CD4-positive, alpha-beta T cell treated with Interferon alpha-2 for 1 hour (primary cell): ENCODE data around the gene TSPEAR.
"Not testable (repeated sequence)": the region's sequence is repeated elsewhere in the genome, so short reads cannot be mapped to it uniquely, and the experiment has no call there.

Experiments used
- DNase-seq, 2 donors: peaks; one replicate each; pipeline ENCODE4 v3.0.0-alpha.2; 2020 to 2022

TSPEAR gene

DNA sequence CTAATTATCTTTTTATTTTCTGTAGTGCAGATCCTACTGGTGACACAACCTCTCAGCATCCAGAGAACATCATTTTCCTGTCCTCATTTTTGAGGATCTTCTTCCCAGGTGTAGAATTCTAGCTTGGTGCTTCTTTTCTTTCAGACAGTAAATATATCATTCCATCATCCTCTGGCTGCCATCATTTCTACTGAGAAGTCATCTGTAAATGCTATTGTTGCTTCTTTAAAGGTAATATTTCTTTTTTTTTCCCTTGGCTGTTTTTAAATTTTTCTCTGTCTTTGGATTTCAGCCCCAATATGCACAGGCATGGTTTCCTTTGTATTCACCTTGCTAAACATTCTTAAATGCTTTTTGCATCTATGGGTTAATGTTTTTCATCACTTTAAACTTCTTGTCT lies 87.8 kb downstream of the TSPEAR start:
- no peak for DNase-seq

DNA sequence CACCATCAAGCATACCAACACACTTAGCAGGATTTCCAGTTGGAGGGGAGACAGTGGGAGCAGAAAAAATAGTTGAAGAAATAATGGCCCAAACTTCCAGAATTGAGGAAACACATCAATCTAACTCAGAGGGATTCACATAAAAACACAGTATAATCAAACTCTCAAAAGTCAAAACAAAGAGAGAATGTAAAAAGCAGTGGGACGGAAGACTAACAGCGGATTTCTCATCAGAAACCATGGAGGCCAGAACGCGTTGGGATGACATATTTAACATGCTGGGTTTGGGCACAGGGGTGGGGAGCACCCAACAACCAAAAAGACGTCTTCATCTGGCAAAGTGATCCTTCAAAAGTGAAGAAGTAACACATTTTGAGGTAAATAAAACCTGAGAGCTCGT lies 91.5 kb downstream of the TSPEAR start:
- DNase-seq: no peak

GRCh38 chr21:44618909-44619308 lies 92.5 kb downstream of the TSPEAR start:
- DNase-seq: peak; percentile 59 to 75

GRCh38 chr21:44618504-44618903 lies 92.9 kb downstream of the TSPEAR start:
- peak in 1 of 2 donors; percentile 9 for DNase-seq

DNA sequence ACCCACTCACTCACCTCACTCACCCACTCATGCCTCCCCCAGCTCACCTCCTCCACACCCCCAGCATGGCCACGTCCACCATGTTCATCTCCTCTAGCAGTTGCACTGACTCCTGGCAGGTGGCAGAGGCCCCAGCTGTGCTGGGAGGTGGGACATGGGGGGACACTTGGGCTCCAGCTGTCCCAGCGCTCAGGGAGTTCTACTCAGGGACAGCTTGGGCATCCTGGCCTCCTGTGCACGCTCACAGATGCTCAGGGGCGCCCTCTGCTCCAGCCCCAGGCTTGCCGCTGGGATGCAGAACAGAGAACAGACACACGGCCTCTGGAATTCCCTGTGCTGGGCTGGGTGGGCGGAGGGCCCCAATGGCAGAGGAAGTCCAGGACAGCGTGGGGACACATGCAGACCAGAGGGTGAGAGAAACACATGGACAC lies 94.3 kb downstream of the TSPEAR start:
- DNase-seq: no peak

GRCh38 chr21:44616591-44616926 lies 94.8 kb downstream of the TSPEAR start:
- DNase-seq: no peak

DNA sequence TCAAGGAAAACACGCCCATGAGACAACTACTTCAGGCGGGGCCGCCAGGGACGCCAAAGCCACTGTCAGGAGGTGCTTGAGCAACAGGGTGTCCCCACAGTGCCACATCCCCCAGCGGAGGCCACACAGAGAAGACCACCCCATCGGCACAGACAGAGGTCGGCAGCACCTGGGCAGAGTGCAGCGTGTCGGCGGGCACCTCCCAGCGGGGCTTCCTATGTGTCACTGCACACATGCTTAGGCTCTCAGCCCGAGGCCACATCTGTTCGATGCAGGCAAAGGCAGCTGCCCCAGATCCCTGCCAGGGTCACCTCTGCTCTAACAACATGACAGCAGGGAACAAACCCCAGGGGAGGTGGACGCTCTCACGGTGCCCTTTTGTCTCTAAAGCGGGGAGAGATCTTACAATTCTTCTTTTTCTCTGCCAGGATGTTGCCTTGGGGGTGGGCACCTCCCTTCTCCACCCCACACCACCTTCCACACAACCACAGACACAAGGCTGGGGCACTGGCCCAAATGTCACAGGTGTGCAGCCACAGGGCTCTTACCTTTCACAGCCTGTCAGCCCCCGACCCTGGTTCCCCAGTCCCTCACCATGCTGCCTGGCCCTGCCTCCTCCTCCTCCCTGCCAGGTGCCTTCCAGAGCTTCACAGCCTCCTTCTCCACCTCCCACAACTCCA lies 95.3 kb downstream of the TSPEAR start:
- no peak for DNase-seq

- DNase-seq: no peak
These were observed 95.9 kb downstream of the TSPEAR start for GRCh38 chr21:44615466-44615865.

DNA sequence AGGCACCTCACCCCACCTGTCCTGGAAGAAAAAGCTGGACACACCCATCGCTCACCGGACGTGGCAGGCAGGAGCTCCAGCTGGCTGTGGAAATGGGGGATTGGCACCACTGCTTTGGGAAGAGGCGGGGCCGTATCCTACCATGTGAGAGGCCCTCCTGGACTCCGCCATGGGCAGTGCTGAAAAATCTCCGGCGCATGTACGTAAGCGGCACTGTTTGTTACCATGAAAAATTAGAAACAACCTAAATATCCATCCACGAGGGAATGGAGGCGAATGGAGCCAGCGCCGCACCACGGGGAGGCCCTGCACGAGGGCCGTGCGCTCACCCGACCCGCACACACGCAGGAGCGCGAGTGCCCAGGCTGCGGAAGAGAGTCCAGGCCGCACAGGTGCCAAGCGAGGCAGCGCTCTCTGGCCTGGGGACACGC lies 96.4 kb downstream of the TSPEAR start:
- DNase-seq: no peak

DNA sequence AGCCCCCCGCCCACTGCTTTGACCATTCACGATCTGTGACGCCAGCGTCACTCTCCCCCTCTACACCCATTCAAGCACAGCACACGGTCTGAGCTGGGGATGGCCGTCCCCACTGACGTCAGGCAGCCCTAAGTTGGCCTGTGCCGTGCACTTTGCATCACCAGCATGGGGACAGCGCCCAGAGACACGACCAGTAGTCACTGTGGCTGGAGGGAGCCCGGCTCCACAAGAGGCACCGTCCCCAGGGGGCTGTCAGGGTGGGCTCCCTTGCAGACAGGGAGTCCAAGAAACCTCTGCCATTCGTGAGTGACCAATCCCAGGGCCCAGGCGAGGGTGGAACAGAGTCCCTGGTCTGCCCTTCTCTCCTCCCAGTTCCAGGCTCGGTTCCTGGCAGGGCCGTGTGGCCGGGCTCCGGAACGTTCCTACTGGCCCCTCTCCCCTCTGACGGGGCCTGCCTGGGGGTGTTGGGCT lies 97.2 kb downstream of the TSPEAR start:
- no peak for DNase-seq

GRCh38 chr21:44613386-44614155 lies 97.8 kb downstream of the TSPEAR start:
- no peak for DNase-seq

DNA sequence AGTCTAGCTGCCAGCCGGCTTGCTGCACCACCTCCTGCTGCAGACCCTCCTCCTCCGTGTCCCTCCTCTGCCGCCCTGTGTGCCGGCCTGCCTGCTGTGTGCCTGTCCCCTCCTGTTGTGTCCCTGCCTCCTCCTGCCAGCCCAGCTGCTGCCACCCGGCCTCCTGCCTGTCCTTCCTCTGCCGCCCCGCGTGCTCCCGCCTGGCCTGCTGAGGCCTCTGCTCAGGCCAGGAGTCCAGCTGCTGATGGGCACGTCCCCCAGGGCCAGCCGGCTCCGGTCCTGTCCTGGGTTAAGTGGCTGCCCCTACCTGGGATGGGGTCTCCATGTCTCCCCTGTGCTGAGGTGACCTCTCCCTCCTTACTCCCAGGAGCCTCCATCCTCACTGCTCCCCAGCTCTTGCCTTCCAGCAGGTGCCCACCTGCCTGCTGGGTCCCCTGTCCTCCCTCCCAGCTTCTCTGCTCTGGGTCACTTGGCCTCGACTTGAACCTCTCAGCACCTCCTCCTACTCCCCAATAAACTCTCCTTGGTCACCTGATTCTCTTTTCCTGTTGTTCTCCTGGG lies 98.6 kb downstream of the TSPEAR start:
- DNase-seq: no peak

DNA sequence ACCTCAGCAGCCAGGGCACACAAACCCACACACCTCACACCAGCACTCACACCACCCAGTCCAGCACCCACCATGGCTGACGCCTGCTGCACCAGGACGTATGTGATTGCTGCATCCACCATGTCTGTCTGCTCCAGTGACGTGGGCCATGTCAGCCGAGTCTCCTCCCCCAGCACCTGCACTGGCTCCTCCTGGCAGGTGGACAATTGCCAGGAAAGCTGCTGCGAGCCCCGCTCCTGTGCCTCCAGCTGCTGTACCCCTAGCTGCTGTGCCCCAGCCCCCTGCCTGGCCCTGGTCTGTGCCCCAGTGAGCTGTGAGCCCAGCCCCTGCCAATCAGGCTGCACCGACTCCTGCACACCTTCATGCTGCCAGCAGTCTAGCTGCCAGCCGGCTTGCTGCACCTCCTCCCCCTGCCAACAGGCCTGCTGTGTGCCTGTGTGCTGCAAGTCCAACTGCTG lies 99.3 kb downstream of the TSPEAR start, which contains the start of gene KRTAP10-8:
TSS of gene KRTAP10-8 (plus strand) at position 51 of the 458 bp plus-strand sequence. CDS start at position 73, 22 bp downstream.
- no peak for DNase-seq

DNA sequence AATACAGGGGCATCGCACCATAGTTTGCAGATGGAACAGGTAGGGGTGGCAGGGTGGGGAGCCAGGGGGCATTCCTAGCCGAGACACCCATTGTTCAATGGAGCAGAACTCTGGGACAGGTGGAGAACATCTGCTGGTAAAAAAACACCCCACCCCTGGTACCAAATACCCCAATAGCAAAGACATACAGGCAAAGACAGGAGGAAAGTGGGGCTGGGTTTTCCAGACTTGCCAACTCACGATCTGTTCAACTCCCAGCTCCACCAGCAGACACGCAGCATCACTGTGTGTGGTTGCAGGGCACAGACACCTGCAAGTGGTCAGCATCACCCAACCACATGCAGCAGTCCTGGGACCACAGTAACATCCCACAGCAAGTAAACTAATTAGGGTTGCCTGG lies 99.8 kb downstream of the TSPEAR start:
- DNase-seq: no peak

- DNase-seq: not testable (repeated sequence)
These were observed 101.1 kb downstream of the TSPEAR start for GRCh38 chr21:44610157-44610843.

DNA sequence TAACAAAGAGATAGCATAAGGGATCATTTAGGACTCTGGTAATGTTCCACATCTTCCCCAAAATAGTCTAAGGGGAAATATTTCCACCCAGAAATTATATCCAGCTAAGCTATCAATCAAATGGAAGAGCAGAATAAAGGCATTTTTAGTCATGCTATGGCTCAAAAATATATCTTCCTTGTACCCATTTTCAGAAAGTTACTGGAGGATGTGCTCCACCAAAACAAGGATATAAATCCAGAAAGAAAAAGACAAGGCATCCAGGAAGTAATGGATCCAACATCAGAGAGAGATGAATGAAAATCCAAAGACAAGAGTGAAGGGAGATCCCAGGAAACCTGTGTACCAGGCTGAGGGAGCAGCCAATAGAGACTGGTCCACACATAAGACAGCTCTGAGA lies 102.2 kb downstream of the TSPEAR start:
- no peak for DNase-seq

GRCh38 chr21:44606495-44606894 lies 104.9 kb downstream of the TSPEAR start:
- DNase-seq: no peak

GRCh38 chr21:44603911-44604310 lies 107.5 kb downstream of the TSPEAR start:
- no peak for DNase-seq

DNA sequence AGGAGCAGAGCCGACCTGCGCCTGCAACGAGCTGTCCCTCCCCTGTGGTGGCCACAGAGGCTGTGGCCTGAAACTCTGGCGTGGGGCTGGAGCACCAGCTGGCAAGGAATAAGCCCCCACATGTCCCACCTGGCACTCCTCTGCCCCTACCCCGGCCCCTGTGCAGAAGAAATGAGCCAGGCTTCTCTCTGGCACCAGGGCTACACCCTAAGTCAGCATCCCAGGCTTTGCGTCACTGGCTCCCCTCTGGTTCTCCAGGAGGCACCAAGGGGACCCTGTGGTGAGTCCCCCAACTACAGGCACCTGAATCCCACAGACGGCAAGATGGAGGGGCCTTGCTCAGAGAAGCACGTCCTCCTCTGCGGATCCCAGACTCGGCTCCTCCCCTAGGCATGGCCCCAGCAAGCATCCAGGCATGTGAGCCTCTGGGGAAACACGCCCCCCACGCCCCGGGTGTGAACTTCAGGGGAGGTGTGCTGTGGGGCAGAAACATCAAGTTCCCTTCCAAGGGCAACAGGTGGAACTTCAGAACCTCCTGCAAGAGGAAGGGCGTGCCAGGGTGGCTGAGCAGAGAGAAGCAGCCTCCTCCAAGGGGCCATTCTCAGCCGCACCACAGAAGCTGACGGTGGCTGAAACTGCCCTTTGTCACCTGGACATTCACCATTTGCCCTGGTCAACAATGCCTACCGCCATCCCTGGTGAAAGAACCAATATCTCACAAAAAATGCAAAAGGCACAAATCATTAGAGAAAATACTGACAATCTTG lies 108.1 kb downstream of the TSPEAR start:
- no peak for DNase-seq

DNA sequence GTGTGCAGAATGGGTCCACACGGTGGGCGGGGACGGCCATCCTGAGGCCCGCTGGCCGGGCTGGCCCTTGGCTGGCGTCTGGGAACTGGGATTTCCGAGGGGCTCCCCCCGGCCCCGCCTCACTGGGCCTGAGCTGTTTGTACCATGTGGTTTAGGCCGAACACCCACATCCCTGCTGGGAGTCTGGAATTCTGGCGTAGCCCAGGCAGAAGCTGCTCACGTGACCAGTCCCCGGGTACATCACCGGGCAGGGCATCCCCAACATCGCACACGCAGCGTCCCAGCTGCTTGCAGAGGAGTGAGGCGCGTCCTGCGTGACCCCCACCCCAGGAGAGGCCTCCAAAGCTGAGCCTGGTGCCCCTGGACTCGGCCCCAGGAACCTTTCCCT lies 108.9 kb downstream of the TSPEAR start:
- DNase-seq: no peak

DNA sequence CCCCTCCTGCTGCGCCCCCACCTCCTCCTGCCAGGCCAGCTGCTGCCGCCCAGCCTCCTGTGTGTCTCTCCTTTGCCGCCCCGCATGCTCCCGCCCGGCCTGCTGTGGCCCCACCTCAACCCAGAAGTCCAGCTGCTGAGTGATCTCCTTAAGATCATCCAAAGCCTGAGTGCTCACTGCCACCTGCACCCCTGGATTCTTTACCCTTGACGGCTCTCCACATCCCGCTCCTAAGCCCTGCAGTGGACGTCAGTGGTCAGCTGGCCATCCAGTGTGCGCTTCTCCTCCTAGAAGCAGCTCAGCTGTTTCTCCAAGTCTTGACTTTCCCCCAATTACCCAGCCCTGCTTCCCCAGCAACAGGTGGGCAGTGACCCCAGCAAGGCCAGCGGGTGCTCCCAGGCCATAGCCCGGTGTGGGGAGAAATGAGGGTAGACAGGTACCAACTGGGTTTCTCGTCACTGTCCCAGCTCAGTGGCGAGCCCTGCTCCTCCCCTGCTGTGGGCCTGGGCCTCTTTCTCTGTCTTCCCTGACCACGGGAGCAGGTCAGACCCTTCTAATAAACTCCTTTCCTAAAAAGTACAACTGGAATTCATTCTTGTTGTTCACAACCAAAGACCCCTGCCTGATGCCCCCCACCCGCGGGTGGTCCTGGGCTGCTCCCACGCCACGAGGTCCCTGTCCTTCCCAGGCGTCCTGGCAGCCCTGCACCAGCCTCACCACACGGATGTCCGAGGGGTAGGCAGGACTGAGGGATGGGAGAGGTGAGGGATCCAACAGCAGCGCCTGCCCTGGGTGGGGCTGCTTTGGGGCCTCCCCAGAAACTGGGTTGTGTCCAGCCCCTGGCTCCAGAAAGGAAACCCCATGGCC lies 109.5 kb downstream of the TSPEAR start:
- no peak for DNase-seq
